Measurements from ENCODE around the gene TMCO6.

TMCO6 gene

GRCh38 chr5:140671472-140672125 is 32.3 kb downstream of the TMCO6 start:
- H3K27ac ChIP-seq, result no peak overlapping the region
- no peak for DNase-seq (ENCODE audit: low read depth, low spot score)

GRCh38 chr5:140672455-140673186 is 33.4 kb downstream of the TMCO6 start:
- DNase-seq (ENCODE audit: low read depth, low spot score), result no peak
- H3K27ac ChIP-seq, result no peak overlapping the region

GRCh38 chr5:140673187-140673976 is 34.1 kb downstream of the TMCO6 start, which contains the start of gene DND1:
Gene DND1 (minus strand): TSS chr5:140673576. CDS start chr5:140673542, 34 bp downstream.
- no peak within 1 kb of the TSS for H3K27ac ChIP-seq

GRCh38 chr5:140674211-140674610 is 35.0 kb downstream of the TMCO6 start:
- no peak overlapping the region for H3K27ac ChIP-seq
- DNase-seq (ENCODE audit: low read depth, low spot score), result no peak

More at GRCh38 chr5:140673187-140673976, 34.1 kb downstream of the TMCO6 start, which contains the start of gene DND1:
- no peak for DNase-seq (ENCODE audit: low read depth, low spot score)

DNA sequence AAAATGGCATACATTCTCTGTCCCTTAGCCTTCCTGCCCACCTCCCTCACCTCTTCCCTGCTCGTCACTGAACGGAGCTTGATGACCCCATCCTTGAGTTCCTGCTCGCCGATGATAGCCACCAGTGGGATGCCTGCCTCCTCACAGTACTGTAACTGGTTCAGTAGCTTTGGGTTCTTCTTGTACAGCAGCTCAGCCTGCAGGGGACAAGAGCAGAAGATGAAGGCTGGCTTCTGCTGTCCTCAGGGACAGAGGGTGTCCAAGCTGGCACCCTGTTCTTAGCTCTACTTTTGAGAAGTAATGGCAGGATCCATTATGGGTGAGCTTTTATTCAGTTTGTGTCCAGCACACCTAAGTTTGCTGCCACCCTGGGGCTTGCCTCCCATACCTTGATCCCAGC is 35.4 kb downstream of the TMCO6 start:
- DNase-seq (ENCODE audit: low read depth, low spot score), result no peak
- H3K27ac ChIP-seq, result no peak overlapping the region

DNA sequence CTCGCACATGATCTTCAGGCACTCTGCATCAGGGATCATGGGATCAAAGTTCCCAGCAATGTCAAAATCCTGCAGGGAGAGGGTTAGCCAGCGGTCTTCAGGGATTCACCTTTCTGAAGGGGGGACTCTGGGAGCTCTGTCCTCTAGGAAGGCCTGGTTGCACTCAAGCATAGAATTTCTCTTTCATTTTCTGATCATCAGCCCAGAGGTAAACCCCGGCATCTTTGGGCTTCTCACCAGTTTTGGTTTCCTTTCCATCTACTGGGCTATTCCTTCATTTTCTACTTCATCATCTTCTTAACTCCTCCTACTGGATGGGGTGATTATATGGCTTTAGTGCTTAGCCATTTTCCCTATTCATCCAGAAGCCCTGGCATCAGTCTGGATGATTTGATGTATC is 38.7 kb downstream of the TMCO6 start:
- H3K27ac ChIP-seq, result no peak overlapping the region
- no peak for DNase-seq (ENCODE audit: low read depth, low spot score)

- no peak overlapping the region for H3K27ac ChIP-seq
- no peak for DNase-seq (ENCODE audit: low read depth, low spot score)
These were observed 39.7 kb downstream of the TMCO6 start for GRCh38 chr5:140678993-140679392.

GRCh38 chr5:140690376-140690932 is 51.2 kb downstream of the TMCO6 start:
- DNase-seq (ENCODE audit: low read depth, low spot score), result no peak
- peak overlapping the region; percentile 90 for H3K27ac ChIP-seq

DNA sequence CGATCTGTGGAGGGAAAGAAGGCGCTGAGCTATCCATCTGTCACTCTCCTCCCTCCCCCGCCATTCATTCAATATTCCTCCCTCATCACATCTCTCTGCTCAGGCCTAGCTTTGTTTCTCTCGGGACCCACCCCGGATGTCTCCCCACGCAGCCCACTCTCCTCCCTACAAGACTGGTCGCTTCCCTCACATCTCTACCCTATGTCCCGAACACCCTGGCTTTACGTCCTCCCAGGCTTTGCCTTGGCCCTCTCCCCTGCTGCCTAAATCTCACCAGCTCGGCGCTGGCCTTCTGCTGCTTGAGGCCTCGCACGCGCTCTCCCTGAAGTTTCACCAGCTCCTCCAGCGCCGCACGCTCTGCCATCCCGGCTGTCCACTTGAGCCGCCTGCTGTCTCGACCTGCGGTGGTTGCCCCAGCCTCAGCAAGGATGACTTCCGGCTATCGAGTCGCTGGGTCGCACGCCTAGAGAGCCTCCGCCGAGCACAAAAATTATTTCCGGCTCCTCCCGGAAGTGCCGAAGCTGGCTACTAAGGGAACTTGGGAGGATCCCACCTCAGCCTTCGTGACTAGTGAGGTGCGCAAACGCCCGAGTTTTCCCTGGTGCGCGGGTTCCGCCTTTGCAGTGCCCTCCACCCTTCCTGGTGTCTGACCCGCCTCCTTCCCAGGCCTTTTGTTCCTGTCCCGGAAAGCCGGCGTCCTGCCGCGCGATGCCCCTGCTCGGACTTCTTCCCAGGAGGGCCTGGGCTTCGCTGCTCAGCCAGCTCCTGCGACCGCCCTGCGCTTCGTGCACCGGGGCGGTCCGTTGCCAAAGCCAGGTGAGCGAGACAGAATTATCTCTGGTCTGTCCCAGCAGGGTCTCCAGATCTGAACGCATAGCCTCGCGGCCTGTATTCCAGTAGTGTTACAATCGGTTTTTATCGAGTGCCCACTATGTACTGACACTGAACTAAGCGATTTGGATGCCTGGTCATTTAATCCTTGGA is 52.0 kb downstream of the TMCO6 start, which contains the start of the genes HARS1 and HARS2:
Gene HARS1, minus strand, starts transcription at position 430 of the 984 bp plus-strand sequence. Its CDS starts 66 bp downstream, at position 364.
Gene HARS2, plus strand, starts transcription at position 515 of the 984 bp plus-strand sequence. Its CDS starts 194 bp downstream, at position 709.
- peak within 1 kb of the TSS; percentile 90 for H3K27ac ChIP-seq
- DNase-seq (ENCODE audit: low read depth, low spot score), result peak; percentile 83

DNA sequence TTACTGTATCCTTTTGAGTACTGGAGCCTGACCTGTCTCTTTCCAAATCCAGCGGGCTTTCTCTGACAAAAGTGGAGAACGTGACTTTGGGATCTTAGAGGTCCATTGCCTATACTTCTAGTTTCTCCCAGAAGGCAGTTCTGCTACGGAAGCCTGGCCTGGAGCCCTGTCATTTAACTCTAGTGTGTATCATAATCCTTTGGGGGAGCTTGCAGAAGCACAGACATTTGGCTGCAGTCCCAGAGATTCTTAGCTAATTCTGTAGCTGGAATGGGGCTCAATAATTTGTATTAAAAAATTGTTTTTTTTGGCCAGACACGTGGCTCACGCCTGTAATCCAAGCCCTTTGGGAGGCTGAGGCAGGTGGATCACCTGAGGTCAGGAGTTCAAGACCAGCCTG is 55.0 kb downstream of the TMCO6 start:
- H3K27ac ChIP-seq, result no peak overlapping the region
- no peak for DNase-seq (ENCODE audit: low read depth, low spot score)
